Hepatocyte (in vitro differentiated cells): ENCODE results near the gene NID1. TPM values are rescaled to one million over a fixed set of nuclear protein-coding genes. Genes with fewer than 3 reads are reported as not detected.

Source experiments
- DNase-seq: peaks from one replicate; pipeline ENCODE4 v3.0.0-alpha.2; 2016; ENCODE audit warnings: low spot score
- H2AFZ ChIP-seq: fragments of 200-600 bp; sonication (generic); 2 replicates; pipeline ENCODE4 v1.6.0; 2016; ENCODE audit warnings: antibody characterized with exemption, mild to moderate bottlenecking
- H3K27ac ChIP-seq: fragments of 200-600 bp; sonication (generic); 2 replicates; pipeline ENCODE4 v1.5.1; 2016; ENCODE audit warnings: mild to moderate bottlenecking
- H3K27me3 ChIP-seq: fragments of 200-600 bp; sonication (generic); 2 replicates; pipeline ENCODE4 v1.6.1; 2016
- H3K36me3 ChIP-seq: fragments of 200-600 bp; sonication (generic); replicated peaks from 2 replicates; pipeline ENCODE4 v1.5.1; 2016; ENCODE audit warnings: low read depth; ENCODE audit not compliant: insufficient read depth
- H3K4me1 ChIP-seq: fragments of 200-600 bp; sonication (generic); 2 replicates; pipeline ENCODE4 v1.5.1; 2016; ENCODE audit warnings: mild to moderate bottlenecking, moderate library complexity; ENCODE audit not compliant: insufficient read depth
- H3K4me2 ChIP-seq: fragments of 200-600 bp; sonication (generic); 2 replicates; pipeline ENCODE4 v1.6.0; 2016
- H3K4me3 ChIP-seq: fragments of 200-600 bp; sonication (generic); 2 replicates; pipeline ENCODE4 v1.5.1; 2016; ENCODE audit warnings: mild to moderate bottlenecking
- H3K79me2 ChIP-seq: fragments of 200-600 bp; sonication (generic); 2 replicates; pipeline ENCODE4 v1.6.0; 2017; ENCODE audit warnings: mild to moderate bottlenecking
- H3K9me2 ChIP-seq: fragments of 200-600 bp; sonication (generic); replicated peaks from 2 replicates; pipeline ENCODE4 v1.6.0; 2017; ENCODE audit warnings: mild to moderate bottlenecking; ENCODE audit not compliant: insufficient read depth
- H3K9me3 ChIP-seq: fragments of 200-600 bp; sonication (generic); 2 replicates; pipeline ENCODE4 v1.5.1; 2016; ENCODE audit warnings: low read depth, mild to moderate bottlenecking
- H4K20me1 ChIP-seq: fragments of 200-600 bp; sonication (generic); 2 replicates; pipeline ENCODE4 v1.6.0; 2016; ENCODE audit warnings: mild to moderate bottlenecking; ENCODE audit not compliant: insufficient read depth, poor library complexity, severe bottlenecking
- EZH2 ChIP-seq: fragments of 200-600 bp; sonication (generic); IDR thresholded peaks from 2 replicates; pipeline ENCODE4 v1.6.1; 2016; ENCODE audit warnings: antibody characterized with exemption, mild to moderate bottlenecking, borderline replicate concordance
- EZH2phosphoT487 ChIP-seq: fragments of 200-600 bp; sonication (generic); IDR thresholded peaks from one replicate; pipeline ENCODE4 v1.6.1; 2018; ENCODE audit warnings: antibody characterized with exemption, mild to moderate bottlenecking, low read depth, moderate library complexity; ENCODE audit not compliant: unreplicated experiment, severe bottlenecking
- WGBS: methylation state at CpG from one replicate; pipeline ENCODE4 v1.1.6; 2016; ENCODE audit warnings: low lambda C conversion rate; ENCODE audit errors: missing lambda C conversion rate; 5-methylcytosine and 5-hydroxymethylcytosine counted together
- polyA plus RNA-seq: library from polyadenylated mRNA; unstranded; fragments of >200 nt; fragmentation: Nextera tagmentation; extraction: Ambion mirVana; gene quantifications from 2 replicates; pipeline ENCODE4 v1.2.1, GENCODE V29; 2016
- total RNA-seq: library from RNA; depleted of rRNA; stranded (reverse); fragments of >200 nt; gene quantifications from 2 replicates; pipeline ENCODE4 v1.2.3, GENCODE V29; 2014
- TF ChIP-seq, protein P1 (sequence below): fragments of 200-600 bp; sonication (generic); IDR thresholded peaks from 2 replicates; pipeline ENCODE4 v1.5.1; 2016; ENCODE audit warnings: antibody characterized with exemption, mild to moderate bottlenecking; ENCODE audit not compliant: poor library complexity

NID1 gene
- total and polyA plus RNA-seq, 2 experiments from 2014 or later, result 53.8 to 72.8 TPM

DNA sequence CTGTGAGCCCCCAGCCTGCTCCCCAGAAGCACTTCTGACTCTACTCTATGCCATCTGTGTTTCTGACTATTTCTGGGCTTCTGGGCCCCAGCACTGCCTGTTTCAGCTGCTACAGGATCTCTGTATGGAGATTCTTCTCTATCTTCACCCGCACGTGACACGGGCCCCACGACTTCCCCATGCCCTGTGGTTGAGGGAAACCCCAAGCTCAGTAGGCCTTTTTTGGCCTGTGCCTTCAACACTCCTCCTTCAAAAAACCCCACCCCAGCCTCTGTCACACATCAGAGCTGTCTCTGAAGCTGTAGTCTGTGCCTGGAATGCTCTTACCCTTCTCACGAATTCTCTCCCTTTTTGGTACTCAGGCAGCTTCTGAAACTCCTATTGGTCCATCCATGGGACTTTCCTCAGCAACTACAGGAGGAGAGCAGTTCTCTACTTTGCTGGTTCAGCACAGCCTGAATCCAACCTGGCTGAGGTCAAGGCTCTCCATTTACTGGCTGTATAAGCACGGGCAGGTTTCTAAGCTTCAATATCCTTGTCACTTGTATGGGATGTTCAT lies 2.0 kb upstream of the NID1 start:
- Histone ChIP-seq H3K4me1 (no peaks in the 10 kb centered on the region), H3K27ac (peak overlapping the region; percentile 91), H3K9me3 (no peaks in the 10 kb centered on the region), H3K79me2 (peaks cover 18% of the 10 kb centered on the region), H3K27me3 (peaks cover 10% of the 10 kb centered on the region), H3K36me3 (no peaks in the 10 kb centered on the region), H3K4me2 (peak overlapping the region; percentile 25), H3K4me3 (no peak overlapping the region), H3K9me2 (no peaks in the 10 kb centered on the region), H2AFZ (no peak overlapping the region), H4K20me1 (no peaks in the 10 kb centered on the region)
- TF ChIP-seq EZH2 (no peak), EZH2phosphoT487 (no peak)
- TF ChIP-seq, protein P1, sequence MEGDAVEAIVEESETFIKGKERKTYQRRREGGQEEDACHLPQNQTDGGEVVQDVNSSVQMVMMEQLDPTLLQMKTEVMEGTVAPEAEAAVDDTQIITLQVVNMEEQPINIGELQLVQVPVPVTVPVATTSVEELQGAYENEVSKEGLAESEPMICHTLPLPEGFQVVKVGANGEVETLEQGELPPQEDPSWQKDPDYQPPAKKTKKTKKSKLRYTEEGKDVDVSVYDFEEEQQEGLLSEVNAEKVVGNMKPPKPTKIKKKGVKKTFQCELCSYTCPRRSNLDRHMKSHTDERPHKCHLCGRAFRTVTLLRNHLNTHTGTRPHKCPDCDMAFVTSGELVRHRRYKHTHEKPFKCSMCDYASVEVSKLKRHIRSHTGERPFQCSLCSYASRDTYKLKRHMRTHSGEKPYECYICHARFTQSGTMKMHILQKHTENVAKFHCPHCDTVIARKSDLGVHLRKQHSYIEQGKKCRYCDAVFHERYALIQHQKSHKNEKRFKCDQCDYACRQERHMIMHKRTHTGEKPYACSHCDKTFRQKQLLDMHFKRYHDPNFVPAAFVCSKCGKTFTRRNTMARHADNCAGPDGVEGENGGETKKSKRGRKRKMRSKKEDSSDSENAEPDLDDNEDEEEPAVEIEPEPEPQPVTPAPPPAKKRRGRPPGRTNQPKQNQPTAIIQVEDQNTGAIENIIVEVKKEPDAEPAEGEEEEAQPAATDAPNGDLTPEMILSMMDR, result no peak
- no peak for DNase-seq
- 81% methylated on average over 6 of the region's 6 CpGs for WGBS

DNA sequence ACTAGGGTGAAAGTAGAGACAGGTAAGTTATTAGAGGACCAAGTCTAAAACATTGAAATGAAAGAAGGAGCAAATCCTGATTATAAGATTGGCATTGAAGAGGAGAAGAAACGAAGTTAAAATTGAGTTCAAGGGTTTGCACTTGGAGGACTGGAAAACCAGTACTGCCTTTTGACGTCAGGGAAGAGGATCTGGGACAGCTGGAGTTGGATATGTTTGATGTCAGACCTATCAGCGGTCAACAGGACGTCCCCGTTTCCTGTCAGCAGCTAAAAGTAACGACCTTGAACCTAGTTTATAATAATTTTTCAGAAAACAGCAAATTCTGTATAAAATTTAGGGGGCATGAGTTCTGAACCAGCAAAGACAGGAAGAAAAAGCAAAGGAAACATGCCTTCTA lies 1.2 kb upstream of the NID1 start:
- Histone ChIP-seq H3K4me1 (no peaks in the 10 kb centered on the region), H3K79me2 (peaks cover 26% of the 10 kb centered on the region), H3K4me3 (no peak overlapping the region), H3K4me2 (peak overlapping the region; percentile 79), H3K9me3 (no peaks in the 10 kb centered on the region), H3K27ac (peak overlapping the region; percentile 91), H3K36me3 (no peaks in the 10 kb centered on the region), H3K9me2 (no peaks in the 10 kb centered on the region), H2AFZ (no peak overlapping the region), H4K20me1 (no peaks in the 10 kb centered on the region), H3K27me3 (peaks cover 10% of the 10 kb centered on the region)
- 61% methylated on average over 6 of the region's 6 CpGs for WGBS
- no peak for DNase-seq
- TF ChIP-seq, protein P1, result no peak
- TF ChIP-seq EZH2phosphoT487, result no peak
- TF ChIP-seq EZH2, result no peak

DNA sequence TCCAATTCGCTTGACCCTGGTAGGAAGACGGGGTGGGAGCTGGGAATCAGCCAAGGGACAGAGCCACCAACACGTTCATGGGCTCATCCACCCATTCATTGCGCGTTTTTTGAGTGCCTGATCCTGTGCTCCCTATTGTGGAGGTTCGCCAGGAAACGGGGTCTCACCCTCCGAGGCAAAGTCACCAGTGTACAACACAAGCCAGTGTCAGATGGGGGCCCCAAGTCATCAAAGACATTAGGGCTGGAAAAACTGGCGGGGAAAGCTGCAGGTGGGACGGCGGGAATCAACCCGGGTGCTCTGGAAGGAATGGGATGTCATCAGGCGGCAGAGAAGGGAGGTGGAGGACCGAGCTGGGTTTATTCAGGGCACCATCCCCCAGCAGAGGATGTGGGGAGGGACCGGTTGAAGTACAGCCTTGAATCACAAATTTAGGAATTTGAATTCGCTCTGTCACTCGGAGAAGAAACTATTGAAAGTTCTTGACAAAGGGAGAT lies 667 bp upstream of the NID1 start:
- no peaks in the 10 kb centered on the region for H3K9me2 ChIP-seq
- H3K4me3 ChIP-seq, result peak overlapping the region; percentile 79
- H3K9me3 ChIP-seq, result no peaks in the 10 kb centered on the region
- peak overlapping the region; percentile 91 for H3K27ac ChIP-seq
- H3K79me2 ChIP-seq, result peaks cover 31% of the 10 kb centered on the region
- TF ChIP-seq EZH2 (no peak), EZH2phosphoT487 (no peak)
- TF ChIP-seq, protein P1, result no peak
- peak overlapping the region; percentile 65 for H2AFZ ChIP-seq
- no peaks in the 10 kb centered on the region for H4K20me1 ChIP-seq
- 9% methylated on average over 17 of the region's 17 CpGs for whole genome bisulfite sequencing
- H3K36me3 ChIP-seq, result no peaks in the 10 kb centered on the region
- H3K4me2 ChIP-seq, result peak overlapping the region; percentile 79
- H3K27me3 ChIP-seq, result peaks cover 10% of the 10 kb centered on the region
- no peaks in the 10 kb centered on the region for H3K4me1 ChIP-seq
- no peak for DNase-seq
